AG08395 (cell line): ENCODE data around the gene FGF7.
"Not testable (repeated sequence)": the region's sequence is repeated elsewhere in the genome, so short reads cannot be mapped to it uniquely, and the experiment has no call there.

Experiments used
- DNase-seq: peaks from one replicate; pipeline ENCODE4 v3.0.0; 2012; ENCODE audit warnings: mixed read lengths, low spot score

Gene FGF7

GRCh38 chr15:49438962-49439631 is 16.1 kb downstream of the FGF7 start:
- no peak for DNase-seq

- no peak for DNase-seq
Measured at GRCh38 chr15:49439678-49440395, 16.8 kb downstream of the FGF7 start.

- DNase-seq: no peak
Measured at GRCh38 chr15:49441356-49441755, 18.3 kb downstream of the FGF7 start.

GRCh38 chr15:49441816-49442215 is 18.8 kb downstream of the FGF7 start:
- no peak for DNase-seq

GRCh38 chr15:49452595-49452994 is 29.6 kb downstream of the FGF7 start:
- no peak for DNase-seq

GRCh38 chr15:49456166-49456565 is 33.1 kb downstream of the FGF7 start:
- DNase-seq: no peak

GRCh38 chr15:49458145-49458544 is 35.1 kb downstream of the FGF7 start:
- peak; percentile 17 for DNase-seq

- no peak for DNase-seq
Measured at GRCh38 chr15:49460411-49460941, 37.4 kb downstream of the FGF7 start.

- DNase-seq: no peak
Measured at GRCh38 chr15:49462232-49462844, 39.3 kb downstream of the FGF7 start.

- no peak for DNase-seq
Measured at GRCh38 chr15:49464522-49464921, 41.5 kb downstream of the FGF7 start.

- DNase-seq: no peak
Measured at GRCh38 chr15:49466119-49466518, 43.1 kb downstream of the FGF7 start.

GRCh38 chr15:49467746-49468480 is 44.9 kb downstream of the FGF7 start:
- no peak for DNase-seq

GRCh38 chr15:49468481-49468839 is 45.4 kb downstream of the FGF7 start:
- DNase-seq: peak; percentile 47

GRCh38 chr15:49471248-49471647 is 48.2 kb downstream of the FGF7 start:
- not testable (repeated sequence) for DNase-seq

- no peak for DNase-seq
Measured at GRCh38 chr15:49471733-49472132, 48.7 kb downstream of the FGF7 start.

GRCh38 chr15:49472338-49472737 is 49.3 kb downstream of the FGF7 start:
- DNase-seq: no peak

GRCh38 chr15:49473031-49473430 is 50.0 kb downstream of the FGF7 start:
- no peak for DNase-seq

GRCh38 chr15:49478021-49478420 is 55.0 kb downstream of the FGF7 start:
- DNase-seq: not testable (repeated sequence)

GRCh38 chr15:49478982-49479381 is 55.9 kb downstream of the FGF7 start:
- DNase-seq: not testable (repeated sequence)

- not testable (repeated sequence) for DNase-seq
Measured at GRCh38 chr15:49485401-49485800, 62.4 kb downstream of the FGF7 start.

- DNase-seq: no peak
Measured at GRCh38 chr15:49490966-49491365, 67.9 kb downstream of the FGF7 start.

GRCh38 chr15:49492151-49492550 is 69.1 kb downstream of the FGF7 start:
- DNase-seq: no peak
